Activated naive CD8-positive, alpha-beta T cell (primary cell): ENCODE results near the gene PSMA2.
"Not testable (repeated sequence)": the region's sequence is repeated elsewhere in the genome, so short reads cannot be mapped to it uniquely, and the experiment has no call there.

Experiments
- H3K27ac Mint-ChIP-seq: one replicate; pipeline ENCODE4 v1.8.0; 2021; ENCODE audit warnings: mixed read lengths
- H3K27me3 Mint-ChIP-seq: one replicate; pipeline ENCODE4 v1.8.0; 2021; ENCODE audit warnings: mixed read lengths
- H3K36me3 Mint-ChIP-seq: one replicate; pipeline ENCODE4 v1.8.0; 2021; ENCODE audit warnings: mixed read lengths
- H3K4me1 Mint-ChIP-seq: one replicate; pipeline ENCODE4 v1.8.0; 2021; ENCODE audit warnings: low read depth, mixed read lengths
- H3K4me3 Mint-ChIP-seq: one replicate; pipeline ENCODE4 v1.8.0; 2021; ENCODE audit warnings: mild to moderate bottlenecking, mixed read lengths
- H3K9me3 Mint-ChIP-seq: one replicate; pipeline ENCODE4 v1.8.0; 2021; ENCODE audit warnings: low read depth, mixed read lengths

PSMA2 gene

DNA sequence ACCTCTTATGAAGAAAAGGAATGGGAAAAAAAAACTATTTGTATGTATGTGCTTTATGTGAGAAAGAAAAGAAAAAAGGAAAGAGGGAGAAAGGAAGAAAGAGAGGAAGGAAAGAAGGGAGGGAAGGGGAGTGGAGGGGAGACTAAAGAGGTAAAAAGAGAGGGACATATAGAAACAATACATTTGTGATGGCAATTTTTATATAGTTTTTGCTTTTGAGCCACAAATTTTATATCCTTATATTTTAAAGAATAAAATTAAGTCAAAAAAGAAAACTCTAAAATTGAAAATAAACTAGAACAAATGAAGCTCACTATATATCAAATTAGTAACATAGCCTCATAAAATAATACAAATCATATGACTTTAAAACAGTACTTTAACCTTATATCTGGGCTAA lies 31.1 kb downstream of the PSMA2 start:
- Mint-ChIP-seq H3K27me3 (no peaks in the 10 kb centered on the region), H3K4me1 (peaks cover 2% of the 10 kb centered on the region), H3K4me3 (no peak overlapping the region)

DNA sequence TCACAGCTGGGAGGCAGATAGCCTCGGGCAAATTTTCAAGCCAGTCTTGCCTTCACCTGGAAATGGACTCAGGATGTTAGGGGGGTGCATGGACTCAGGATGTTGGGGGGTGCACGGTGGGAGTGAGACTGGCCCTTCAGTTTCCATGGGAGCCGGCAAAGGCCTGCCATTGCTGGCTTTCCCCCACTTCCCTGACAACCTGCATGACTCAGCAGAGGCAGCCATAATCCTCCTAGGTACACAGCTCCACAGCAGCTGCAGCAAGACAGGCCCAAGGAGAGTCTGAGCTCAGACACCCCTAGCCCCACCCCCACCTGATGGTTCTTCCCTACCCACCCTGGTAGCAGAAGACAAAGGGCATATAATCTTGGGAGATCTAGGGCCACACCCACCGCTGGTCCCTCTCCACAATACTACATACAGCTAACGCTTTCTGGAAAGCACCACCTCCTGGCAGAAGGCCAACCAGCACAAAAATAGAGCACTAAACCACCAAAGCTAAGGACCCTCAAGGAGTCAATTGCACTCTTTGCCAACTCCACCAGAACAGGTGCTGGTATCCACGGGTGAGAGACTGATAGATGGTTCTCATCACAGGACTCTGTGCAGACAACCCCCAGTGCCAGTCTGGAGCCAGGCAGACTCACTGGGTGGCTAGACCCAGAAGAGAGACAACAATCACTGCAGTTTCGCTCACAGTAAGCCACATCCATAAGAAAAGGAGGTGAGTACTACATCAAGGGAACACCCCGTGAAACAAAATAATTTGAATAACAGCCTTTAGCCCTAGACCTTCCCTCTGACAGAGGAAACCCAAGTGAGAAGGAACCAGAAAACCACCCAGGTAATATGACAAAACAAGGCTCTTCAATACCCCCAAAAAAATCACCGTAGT lies 38.4 kb downstream of the PSMA2 start:
- no peaks in the 10 kb centered on the region for H3K27me3 Mint-ChIP-seq
- H3K9me3 Mint-ChIP-seq: peaks cover 24% of the 10 kb centered on the region
- H3K27ac Mint-ChIP-seq: no peak overlapping the region
- H3K36me3 Mint-ChIP-seq: peaks cover 26% of the 10 kb centered on the region
- no peak overlapping the region for H3K4me3 Mint-ChIP-seq
- peaks cover 7% of the 10 kb centered on the region for H3K4me1 Mint-ChIP-seq

More for the DNA sequence above, 31.1 kb downstream of the PSMA2 start:
- no peak overlapping the region for H3K27ac Mint-ChIP-seq
- H3K36me3 Mint-ChIP-seq: peaks cover 9% of the 10 kb centered on the region
- peaks cover 9% of the 10 kb centered on the region for H3K9me3 Mint-ChIP-seq

GRCh38 chr7:42886893-42887505 lies 45.0 kb downstream of the PSMA2 start:
- Mint-ChIP-seq H3K4me1 (peaks cover 21% of the 10 kb centered on the region), H3K27me3 (no peaks in the 10 kb centered on the region), H3K9me3 (no peaks in the 10 kb centered on the region), H3K36me3 (no peaks in the 10 kb centered on the region), H3K27ac (peak overlapping the region; percentile 55), H3K4me3 (peak overlapping the region; percentile 89)

DNA sequence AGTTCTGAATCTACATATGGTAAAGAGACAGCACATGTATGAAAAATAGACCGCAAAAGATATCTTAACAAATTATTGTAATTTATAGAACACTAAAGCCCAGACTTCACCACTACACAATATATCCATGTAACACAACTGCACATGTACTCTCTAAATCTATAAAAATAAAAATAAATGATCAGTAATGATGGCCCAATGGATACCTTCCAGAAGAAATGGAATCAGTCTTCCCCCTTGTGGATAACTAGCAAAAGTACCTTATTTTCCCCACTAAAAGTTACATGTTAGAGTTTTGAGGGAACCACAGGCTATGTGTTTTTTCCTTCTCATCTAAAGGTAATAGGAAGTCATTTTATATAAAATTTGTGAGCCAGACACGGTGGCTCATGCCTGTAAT lies 45.8 kb downstream of the PSMA2 start:
- Mint-ChIP-seq H3K36me3 (no peaks in the 10 kb centered on the region), H3K9me3 (no peaks in the 10 kb centered on the region), H3K4me3 (no peak overlapping the region), H3K27ac (no peak overlapping the region), H3K4me1 (peaks cover 21% of the 10 kb centered on the region), H3K27me3 (no peaks in the 10 kb centered on the region)

DNA sequence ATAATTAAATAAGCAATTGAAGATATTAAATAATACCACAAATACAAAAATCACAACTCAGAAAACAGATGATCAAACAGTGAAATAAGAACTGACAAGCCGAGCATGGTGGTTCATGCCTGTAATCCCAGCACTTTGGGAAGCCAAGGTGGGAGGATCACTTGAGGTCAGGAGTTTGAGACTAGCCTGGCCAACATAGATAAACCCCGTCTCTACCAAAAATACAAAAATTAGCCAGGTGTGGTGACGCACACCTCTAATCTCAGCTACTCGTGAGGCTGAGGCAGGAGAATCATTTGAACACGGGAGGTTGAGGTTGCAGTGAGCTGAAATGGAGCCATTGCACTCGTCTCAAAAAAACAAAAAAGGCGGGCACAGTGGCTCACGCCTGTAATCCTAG lies 46.8 kb downstream of the PSMA2 start:
- H3K27me3 Mint-ChIP-seq, H3K9me3 Mint-ChIP-seq, H3K36me3 Mint-ChIP-seq, H3K27ac Mint-ChIP-seq, H3K4me3 Mint-ChIP-seq: not testable (repeated sequence)
- H3K4me1 Mint-ChIP-seq: peaks cover 21% of the 10 kb centered on the region

DNA sequence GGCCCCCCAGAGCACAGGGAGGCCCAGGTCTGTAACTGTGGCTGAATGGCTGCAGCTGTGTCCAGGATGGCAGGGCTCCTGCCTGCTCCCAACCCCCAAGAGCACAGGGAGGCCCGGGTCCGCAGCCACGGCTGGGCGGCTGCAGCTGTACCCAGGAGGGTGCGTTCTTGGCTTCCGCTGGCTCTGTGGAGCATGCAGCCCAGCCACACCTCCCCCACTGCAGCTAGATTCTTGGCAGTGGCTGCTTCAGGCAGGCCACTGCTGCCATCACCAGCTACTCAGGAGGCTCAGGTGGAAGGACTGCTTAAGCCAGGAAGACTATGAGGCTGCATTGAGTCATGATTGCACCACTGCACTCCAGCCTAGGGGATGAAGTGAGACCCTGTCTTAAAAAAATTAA lies 48.0 kb downstream of the PSMA2 start:
- H3K36me3 Mint-ChIP-seq: no peaks in the 10 kb centered on the region
- no peak overlapping the region for H3K27ac Mint-ChIP-seq
- no peak overlapping the region for H3K4me3 Mint-ChIP-seq
- H3K4me1 Mint-ChIP-seq: peaks cover 18% of the 10 kb centered on the region
- no peaks in the 10 kb centered on the region for H3K9me3 Mint-ChIP-seq
- H3K27me3 Mint-ChIP-seq: no peaks in the 10 kb centered on the region

GRCh38 chr7:42880392-42880791 lies 51.6 kb downstream of the PSMA2 start:
- no peaks in the 10 kb centered on the region for H3K9me3 Mint-ChIP-seq
- H3K27ac Mint-ChIP-seq: no peak overlapping the region
- no peak overlapping the region for H3K4me3 Mint-ChIP-seq
- no peaks in the 10 kb centered on the region for H3K27me3 Mint-ChIP-seq
- no peaks in the 10 kb centered on the region for H3K36me3 Mint-ChIP-seq
- no peaks in the 10 kb centered on the region for H3K4me1 Mint-ChIP-seq

DNA sequence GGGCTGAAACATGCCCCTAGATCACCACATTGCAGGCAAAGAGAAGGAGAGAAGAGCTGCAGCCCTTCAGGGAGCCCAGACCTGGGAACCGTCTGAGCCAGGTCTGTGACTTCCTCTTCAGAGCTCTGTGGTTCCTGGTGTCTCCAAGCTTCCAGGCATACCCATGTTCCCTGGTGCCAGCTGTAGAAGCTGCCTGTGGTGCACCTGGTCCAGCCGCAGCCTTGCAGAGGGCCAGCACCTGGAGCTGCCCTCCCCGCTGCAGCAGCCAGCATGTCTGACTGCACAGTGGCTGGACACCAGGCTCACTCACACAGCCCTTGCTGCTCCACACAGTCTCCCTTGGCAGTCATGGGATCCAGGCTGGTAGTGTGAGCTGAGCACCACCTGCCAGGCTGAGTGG lies 53.7 kb downstream of the PSMA2 start:
- Mint-ChIP-seq H3K4me1 (no peaks in the 10 kb centered on the region), H3K36me3 (no peaks in the 10 kb centered on the region), H3K9me3 (no peaks in the 10 kb centered on the region)

DNA sequence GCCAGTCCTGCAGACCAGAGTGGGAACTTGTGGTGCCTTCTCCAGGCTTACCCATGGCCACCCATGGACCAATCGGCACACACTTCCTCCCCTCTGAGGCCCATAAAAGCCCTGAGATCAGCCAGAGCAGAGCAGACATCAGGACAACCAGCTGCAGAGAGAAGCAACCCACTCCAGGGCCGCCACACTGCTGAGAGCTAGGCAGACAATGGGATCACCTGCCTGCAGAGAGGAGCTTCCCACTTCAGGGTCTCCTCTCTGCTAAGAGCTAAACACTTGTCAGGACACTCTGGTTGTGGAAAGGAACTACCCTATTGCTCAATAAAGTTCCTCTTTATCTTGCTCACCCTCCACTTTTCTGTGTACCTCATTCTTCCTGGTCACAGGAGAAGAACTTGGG lies 54.1 kb downstream of the PSMA2 start:
- H3K4me1 Mint-ChIP-seq: no peaks in the 10 kb centered on the region
- no peaks in the 10 kb centered on the region for H3K27me3 Mint-ChIP-seq
- no peak overlapping the region for H3K4me3 Mint-ChIP-seq
- no peak overlapping the region for H3K27ac Mint-ChIP-seq
- no peaks in the 10 kb centered on the region for H3K9me3 Mint-ChIP-seq
- H3K36me3 Mint-ChIP-seq: no peaks in the 10 kb centered on the region

More for the DNA sequence above, 53.7 kb downstream of the PSMA2 start:
- Mint-ChIP-seq H3K27ac (no peak overlapping the region), H3K4me3 (no peak overlapping the region), H3K27me3 (no peaks in the 10 kb centered on the region)

DNA sequence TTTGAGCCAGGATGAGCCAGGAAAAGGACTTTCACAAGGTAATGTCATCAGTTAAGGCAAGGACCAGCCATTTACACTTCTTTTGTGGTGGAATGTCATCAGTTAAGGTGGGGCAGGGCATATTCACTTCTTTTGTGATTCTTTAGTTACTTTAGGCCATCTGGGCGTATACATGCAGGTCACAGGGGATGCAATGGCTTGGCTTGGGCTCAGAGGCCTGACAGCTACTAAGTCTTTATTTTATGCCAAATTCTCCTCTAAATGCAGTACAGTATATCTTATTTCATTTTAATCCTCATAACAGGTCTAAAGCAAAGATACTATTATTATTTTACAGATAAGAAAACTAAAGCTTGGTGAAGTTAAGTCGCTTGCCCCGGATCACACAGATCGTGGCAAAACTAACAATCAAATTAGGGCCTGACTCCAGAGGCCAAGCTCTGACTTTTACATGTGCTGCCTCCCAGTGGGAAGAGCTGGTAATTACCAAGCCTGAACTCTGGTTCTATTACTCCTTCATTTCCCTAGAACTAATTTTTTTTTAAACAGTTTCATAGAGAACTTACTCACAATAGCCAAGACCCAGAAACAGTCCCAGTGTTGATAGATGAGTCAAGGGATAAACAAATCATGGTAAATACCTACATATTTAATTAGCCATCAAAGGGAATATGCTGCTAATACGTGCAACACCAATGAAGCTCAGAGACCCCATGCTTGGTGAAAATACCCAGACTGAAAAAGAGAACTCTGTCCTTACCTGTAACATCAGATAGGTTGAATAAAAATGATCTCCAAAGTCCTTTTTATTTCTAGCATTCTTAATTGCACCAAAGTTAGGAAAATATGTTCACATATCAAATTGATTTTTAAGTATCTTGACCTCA lies 55.5 kb downstream of the PSMA2 start:
- Mint-ChIP-seq H3K9me3 (no peaks in the 10 kb centered on the region), H3K4me3 (no peak overlapping the region), H3K36me3 (no peaks in the 10 kb centered on the region), H3K4me1 (no peaks in the 10 kb centered on the region), H3K27me3 (no peaks in the 10 kb centered on the region), H3K27ac (no peak overlapping the region)

- H3K36me3 Mint-ChIP-seq: peaks cover 4% of the 10 kb centered on the region
- peaks cover under 1% of the 10 kb centered on the region for H3K9me3 Mint-ChIP-seq
- H3K27ac Mint-ChIP-seq: peak overlapping the region; percentile 86
- peaks cover 16% of the 10 kb centered on the region for H3K4me1 Mint-ChIP-seq
- H3K4me3 Mint-ChIP-seq: peak overlapping the region; percentile 44
- peaks cover 4% of the 10 kb centered on the region for H3K27me3 Mint-ChIP-seq
Observed at GRCh38 chr7:42869131-42870020, 62.6 kb downstream of the PSMA2 start.

DNA sequence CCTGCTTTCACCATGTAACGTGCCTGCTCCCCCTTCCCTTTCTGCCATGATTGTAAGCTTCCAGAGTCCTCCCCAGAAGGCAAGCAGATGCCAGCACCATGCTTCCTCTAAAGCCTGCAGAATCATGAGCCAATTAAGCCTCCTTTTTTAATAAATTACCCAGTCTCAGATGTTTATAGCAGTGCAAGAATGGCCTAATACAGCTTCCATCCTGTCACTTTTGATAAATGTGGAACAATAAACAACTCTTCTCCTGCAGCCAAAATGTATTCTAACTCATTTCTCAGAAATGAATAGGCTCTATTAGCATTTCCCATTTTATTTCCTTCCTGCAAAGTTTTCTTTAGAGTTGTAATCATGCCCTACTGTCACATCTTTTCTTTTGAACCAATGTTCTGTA lies 63.5 kb downstream of the PSMA2 start:
- Mint-ChIP-seq H3K27me3 (peaks cover 5% of the 10 kb centered on the region), H3K27ac (peak overlapping the region; percentile 86), H3K4me1 (peaks cover 16% of the 10 kb centered on the region), H3K9me3 (peaks cover 9% of the 10 kb centered on the region), H3K4me3 (peak overlapping the region; percentile 44), H3K36me3 (peaks cover 5% of the 10 kb centered on the region)
